Globus pallidus (tissue), 1 donor: ENCODE results near the gene SLC35E3.
"Not testable (repeated sequence)": the region's sequence is repeated elsewhere in the genome, so short reads cannot be mapped to it uniquely, and the experiment has no call there.

Experiments
- DNase-seq: peaks from one replicate; pipeline ENCODE4 v3.0.0-alpha.2; 2015; ENCODE audit warnings: low spot score

SLC35E3 gene

GRCh38 chr12:68794653-68795251, 48.8 kb downstream of the SLC35E3 start:
- no peak for DNase-seq

GRCh38 chr12:68796399-68796798, 50.4 kb downstream of the SLC35E3 start:
- no peak for DNase-seq

DNA sequence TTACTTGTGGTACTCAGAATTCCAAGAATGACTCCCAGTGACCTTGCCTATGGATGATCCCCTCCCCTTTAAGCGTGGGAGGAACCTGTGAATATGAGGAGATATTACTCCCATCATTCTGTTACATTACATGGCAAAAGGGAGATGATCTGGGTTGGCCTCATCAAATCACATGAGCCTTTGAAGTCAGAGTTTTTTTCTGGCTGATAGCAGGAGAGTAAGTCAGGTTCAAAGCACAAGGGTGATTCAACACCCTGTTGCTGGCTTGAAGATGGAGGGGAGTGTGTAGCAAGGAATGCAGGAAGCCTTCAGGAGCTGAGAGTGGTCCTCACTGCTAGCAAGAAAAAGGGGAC, 52.9 kb downstream of the SLC35E3 start:
- DNase-seq = no peak

GRCh38 chr12:68800294-68800693, 54.3 kb downstream of the SLC35E3 start:
- DNase-seq = no peak

GRCh38 chr12:68801124-68801523, 55.1 kb downstream of the SLC35E3 start:
- DNase-seq = not testable (repeated sequence)

DNA sequence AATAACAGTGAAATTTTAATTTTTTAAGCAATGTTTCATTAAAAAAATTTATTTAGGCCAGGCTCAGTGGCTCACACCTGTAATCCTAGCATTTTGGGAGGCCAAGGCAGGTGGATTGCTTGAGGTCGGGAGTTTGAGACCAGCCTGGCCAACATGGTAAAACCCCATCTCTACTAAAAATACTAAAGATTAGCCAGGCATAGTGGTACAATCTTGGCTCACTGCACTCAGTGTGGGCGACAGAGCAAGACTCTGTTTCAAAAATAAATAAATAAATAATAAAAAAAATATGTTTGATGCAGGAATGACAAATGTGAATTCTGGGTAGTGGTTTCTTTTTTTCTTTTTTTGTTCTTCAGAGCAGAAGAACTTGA, 56.4 kb downstream of the SLC35E3 start:
- not testable (repeated sequence) for DNase-seq

DNA sequence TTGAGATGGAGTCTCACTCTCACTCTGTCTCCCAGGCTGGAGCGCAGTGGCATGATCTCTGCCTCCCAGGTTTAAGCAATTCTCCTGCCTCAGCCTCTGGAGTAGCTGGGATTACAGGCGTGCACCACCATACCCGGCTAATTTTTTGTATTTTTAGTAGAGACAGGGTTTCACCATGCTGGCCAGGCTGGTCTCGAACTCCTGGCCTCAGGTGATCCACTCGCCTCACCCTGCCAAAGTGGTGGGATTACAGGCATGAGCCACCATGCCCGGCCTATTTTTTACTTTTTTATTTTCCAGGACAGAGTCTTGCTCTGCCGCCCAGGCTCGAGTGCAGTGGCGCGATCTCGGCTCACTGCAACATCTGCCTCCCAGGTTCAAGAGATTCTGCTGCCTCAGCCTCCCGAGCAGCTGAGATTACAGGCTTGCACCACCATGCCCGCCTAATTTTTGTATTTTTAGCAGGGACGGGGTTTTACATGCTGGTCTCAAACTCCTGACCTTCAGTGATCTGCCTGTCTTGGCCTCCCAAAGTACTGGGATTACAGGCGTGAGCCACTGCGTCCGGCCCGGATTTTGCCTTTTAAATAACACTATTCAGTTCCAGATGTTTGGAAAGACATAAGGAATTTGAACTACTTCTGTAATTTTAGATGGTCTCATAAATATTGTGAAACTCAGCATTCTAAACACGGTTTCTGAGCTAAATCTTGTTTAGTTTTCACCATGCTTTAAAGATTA, 57.1 kb downstream of the SLC35E3 start:
- DNase-seq = not testable (repeated sequence)

GRCh38 chr12:68803948-68804656, 58.1 kb downstream of the SLC35E3 start:
- no peak for DNase-seq

DNA sequence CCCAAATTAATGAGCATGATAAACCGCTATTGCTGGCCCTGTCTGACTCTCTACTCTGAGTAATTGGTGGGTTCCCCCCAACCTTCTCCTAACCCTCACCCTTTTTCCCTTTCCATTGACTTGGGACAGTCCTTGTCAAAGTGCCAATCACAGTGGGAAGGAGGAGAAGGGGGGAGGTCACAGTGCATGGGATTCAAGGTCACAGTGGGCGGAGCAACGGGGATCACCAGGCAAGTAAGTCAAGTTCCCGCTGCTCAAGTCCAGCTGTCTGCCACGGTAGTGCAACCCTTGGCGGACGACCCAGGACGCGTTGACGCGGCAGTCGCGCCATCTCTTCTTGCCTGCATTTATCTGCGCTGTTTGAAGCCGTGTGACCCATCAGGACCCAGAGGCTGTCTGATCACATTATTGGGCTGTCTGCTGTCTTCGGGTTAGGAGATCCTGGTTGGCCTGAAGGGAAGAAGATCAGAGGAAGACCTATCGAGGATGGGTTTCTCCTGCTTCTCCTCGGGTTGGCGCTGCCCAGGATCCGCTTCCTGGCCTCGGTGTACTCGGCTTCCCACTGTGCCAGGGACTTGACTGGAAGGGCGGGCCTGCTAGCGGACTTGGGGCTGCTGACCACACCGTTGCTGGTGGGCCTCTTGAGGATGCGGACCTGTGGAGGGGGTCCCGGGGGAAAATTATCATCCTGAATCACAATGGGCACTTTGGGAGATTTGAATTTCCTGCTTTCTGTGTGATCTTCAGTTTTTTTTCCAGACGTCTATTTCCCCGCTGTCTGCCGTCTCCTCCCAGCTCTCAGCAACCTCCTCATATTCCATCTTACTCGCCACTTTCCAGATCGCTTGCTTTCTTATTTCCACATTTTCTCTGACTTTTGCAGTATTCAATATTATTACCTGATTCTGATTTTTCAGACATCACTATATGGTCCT, 58.9 kb downstream of the SLC35E3 start:
- DNase-seq = no peak

DNA sequence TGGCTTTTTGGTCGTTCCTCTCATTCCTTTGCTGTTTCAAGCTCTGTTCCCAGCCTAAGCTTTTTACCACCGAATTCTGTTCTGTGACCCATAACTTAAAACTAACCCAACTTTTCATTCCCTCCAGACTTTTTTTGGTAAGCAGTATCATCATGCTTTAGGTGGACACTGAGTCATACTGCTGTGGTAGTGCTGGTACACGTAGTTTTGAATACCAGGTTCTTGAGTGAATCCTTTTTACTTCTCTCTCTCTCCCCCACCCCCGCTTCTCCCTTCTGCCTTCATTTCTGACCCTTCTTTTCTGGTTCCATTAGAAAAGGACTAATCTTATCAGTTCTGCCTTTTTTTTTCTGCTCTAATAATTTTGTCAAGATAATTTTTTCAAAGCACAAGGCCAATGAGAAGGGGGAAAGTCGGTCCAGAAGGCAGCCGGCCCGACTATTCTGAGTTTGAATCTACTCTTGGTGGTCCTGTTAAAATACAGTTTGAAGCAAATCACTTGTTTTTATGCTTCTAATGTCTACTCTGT, 59.7 kb downstream of the SLC35E3 start:
- no peak for DNase-seq

DNA sequence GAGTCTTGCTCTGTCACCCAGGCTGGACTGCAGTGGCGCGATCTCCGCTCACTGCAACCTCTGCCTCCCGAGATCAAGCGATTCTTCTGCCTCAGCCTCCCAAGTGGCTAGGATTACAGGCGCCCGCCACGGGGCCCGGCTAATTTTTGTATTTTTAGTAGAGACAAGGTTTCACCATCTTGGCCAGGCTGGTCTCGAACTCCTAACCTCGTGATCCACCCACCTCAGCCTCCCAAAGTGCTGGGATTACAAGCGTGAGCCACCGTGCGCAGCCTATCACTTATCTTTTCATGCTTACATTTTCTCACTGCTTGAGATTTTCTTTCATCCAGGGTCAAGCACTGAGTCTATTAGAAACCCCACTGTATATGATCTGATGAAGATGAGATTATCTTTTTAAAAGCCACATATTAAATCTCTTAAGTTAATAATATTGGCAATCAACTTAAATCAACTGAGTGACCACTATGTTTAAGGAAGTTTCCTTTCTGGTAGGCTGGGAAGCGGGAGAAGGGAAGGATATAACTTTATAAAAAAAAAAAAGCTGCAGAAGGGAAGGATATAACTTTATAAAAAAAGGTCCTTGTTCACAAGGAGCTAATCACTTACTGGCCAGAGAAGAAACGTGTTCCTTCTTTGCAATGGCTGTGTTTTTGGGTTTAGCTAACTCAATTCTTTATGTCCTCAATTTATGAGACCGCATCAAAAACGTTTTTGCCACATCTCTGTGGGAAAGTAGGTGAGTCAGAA, 60.7 kb downstream of the SLC35E3 start:
- no peak for DNase-seq

GRCh38 chr12:68807274-68807575, 61.2 kb downstream of the SLC35E3 start:
- not testable (repeated sequence) for DNase-seq

GRCh38 chr12:68807576-68808387, 61.8 kb downstream of the SLC35E3 start, which contains the start of gene MDM2:
MDM2 (plus strand) TSS chr12:68808177; CDS start chr12:68808478, 301 bp downstream.
- DNase-seq = peak; percentile 89

GRCh38 chr12:68808388-68809189, 62.6 kb downstream of the SLC35E3 start:
- peak; percentile 66 for DNase-seq

DNA sequence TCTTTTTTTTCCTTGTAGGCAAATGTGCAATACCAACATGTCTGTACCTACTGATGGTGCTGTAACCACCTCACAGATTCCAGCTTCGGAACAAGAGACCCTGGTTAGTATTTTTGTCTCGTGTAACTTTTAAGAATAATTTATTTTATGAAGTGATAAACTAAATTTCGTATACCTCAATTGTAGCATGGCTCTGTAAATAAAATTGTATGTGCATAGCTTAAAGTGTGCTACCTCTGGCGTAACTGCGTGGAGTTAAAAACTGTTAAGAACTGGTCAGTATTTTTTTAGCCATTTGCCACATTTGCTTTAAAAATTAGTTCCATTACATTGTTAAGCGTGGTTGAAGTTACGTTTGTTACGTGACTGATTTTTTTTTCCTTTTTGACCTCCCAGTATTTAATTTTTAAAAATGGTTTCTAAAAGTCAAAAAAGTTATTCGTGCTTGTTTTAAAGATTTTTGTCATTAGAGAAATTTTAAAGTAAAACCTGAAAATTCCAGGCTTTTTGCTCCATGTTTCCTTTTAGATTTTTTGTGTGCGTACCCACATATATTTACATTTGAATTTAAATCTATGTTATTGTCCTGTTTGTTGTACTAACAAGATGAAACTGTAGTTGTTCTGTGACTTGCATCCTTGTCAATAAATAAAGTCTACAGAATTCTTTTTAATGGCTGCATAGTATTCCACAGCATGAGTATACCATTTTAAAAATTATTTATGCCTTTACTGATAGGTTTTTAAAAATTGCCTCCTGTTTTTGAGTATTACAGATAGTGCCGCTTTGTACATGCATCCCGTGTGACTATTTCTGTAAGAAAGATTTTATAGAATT, 63.4 kb downstream of the SLC35E3 start:
- no peak for DNase-seq

- not testable (repeated sequence) for DNase-seq
These were observed 64.0 kb downstream of the SLC35E3 start for GRCh38 chr12:68810027-68810389.

GRCh38 chr12:68811573-68811972, 65.6 kb downstream of the SLC35E3 start:
- not testable (repeated sequence) for DNase-seq

GRCh38 chr12:68812553-68813241, 66.7 kb downstream of the SLC35E3 start:
- DNase-seq = no peak
